BLaER1 treated with 17β-estradiol and CSF1 and Interleukin-3, amounts not matched to agents 10 nM and 100 nM (cell line): ENCODE results near the gene HSPG2.

ENCODE experiments used
- H3K27ac ChIP-seq, 11 experiments: shearing (Covaris generic); formaldehyde crosslinking; 2 replicates each; pipeline ENCODE4 v1.8.1; 2022
- H3K27me3 ChIP-seq, 11 experiments: shearing (Covaris generic); formaldehyde crosslinking; 2 replicates each; pipeline ENCODE4 v1.8.1; 2022
- H3K36me3 ChIP-seq, 11 experiments: shearing (Covaris generic); formaldehyde crosslinking; 2 replicates each; pipeline ENCODE4 v1.8.1; 2022
- H3K4me1 ChIP-seq, 10 experiments: shearing (Covaris generic); formaldehyde crosslinking; 2 replicates each; pipeline ENCODE4 v1.8.1; 2022
- H3K4me2 ChIP-seq, 11 experiments: shearing (Covaris generic); formaldehyde crosslinking; 2 replicates each; pipeline ENCODE4 v1.8.1; 2022
- H3K4me3 ChIP-seq, 10 experiments: shearing (Covaris generic); formaldehyde crosslinking; 2 replicates each; pipeline ENCODE4 v1.8.1; 2022
- H3K9ac ChIP-seq, 11 experiments: shearing (Covaris generic); formaldehyde crosslinking; 2 replicates each; pipeline ENCODE4 v1.8.1; 2022
- H3K9me3 ChIP-seq, 11 experiments: shearing (Covaris generic); formaldehyde crosslinking; replicated peaks in 1 of 11; 2 replicates each; pipeline ENCODE4 v1.8.1; 2022
- H4K20me1 ChIP-seq, 11 experiments: shearing (Covaris generic); formaldehyde crosslinking; 2 replicates each; pipeline ENCODE4 v1.8.1; 2022
- Cebpa-rat ChIP-seq, 11 experiments: shearing (Covaris generic); IDR thresholded peaks; 2 replicates each; pipeline ENCODE4 v1.8.1; 2022

The HSPG2 gene

DNA sequence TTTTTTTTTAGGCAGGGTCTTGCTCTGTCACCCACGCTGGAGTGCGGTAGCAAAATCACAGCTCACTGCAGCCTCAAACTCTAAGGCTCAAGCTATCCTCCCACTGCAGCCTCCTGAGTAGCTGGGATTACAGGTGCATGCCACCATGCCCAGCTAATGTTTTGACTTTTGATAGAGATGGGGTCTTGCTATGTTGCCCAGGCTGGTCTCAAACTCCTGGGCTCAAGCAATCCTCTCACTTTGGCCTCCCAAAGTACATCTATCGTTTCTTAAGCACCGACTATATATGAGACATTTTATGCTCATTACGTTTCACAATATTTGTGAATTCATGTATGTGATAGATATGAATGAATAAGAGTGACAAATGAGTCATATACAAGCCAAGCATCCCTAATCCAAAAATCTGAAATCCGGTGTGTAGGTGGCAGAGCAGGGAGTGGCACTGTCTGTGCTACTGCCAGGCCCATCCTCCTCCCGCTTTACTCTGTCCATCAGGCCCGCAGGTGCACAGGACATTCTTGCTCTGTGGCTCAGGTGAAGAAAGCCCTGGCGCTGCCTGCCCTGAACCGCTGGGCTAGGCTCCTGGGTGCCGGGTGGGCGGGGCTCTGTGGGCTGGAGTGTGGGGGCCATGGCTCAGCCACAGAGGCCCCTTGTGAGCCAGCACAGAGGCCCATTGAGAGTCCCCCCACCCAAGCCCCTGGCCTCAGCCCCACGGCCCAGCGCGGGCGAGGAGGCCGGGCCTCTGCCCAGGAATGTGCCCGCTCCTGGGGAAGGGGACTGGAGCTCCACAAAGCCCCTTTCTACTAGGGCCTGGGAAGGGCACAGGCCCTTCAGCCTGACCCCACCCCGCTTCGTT lies 45.3 kb downstream of the HSPG2 start:
- no peak for TF ChIP-seq Cebpa-rat (IDR thresholded peaks at IDR 0.05)
- H3K9ac ChIP-seq: no peak overlapping the region
- H3K27ac ChIP-seq: no peak overlapping the region
- H3K4me1 ChIP-seq: peaks cover 4 to 37% (median 28%) of the 10 kb centered on the region in 10 experiments; a peak in 19 of 20 replicates
- H3K4me3 ChIP-seq: no peak overlapping the region
- no peak overlapping the region for H3K4me2 ChIP-seq
- H3K9me3 ChIP-seq: no peaks in the 10 kb centered on the region
- H3K36me3 ChIP-seq: peaks cover 0 to 92% (median 54%) of the 10 kb centered on the region in 11 experiments; a peak in 17 of 22 replicates
- H3K27me3 ChIP-seq: no peaks in the 10 kb centered on the region
- no peaks in the 10 kb centered on the region; a peak in 3 of 22 replicates for H4K20me1 ChIP-seq

DNA sequence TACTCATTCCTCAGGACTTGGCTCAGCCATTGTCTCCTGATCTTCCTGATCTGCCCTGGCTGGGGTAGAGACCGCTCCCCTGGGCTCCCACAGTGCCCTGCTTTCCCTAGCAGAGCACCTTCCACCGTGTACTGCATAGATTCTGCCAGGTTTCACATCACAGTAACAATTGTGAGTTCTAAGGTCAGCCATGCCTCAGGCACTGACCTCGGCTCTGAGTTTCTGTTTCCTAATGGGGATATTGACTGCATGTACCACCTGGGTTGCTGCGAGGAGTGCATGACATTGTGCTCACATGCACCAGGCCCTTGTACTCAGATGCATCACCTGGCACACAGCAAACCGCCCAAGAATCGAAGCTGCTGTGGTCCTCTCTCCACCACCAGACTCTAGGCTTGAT lies 46.0 kb downstream of the HSPG2 start:
- no peak for TF ChIP-seq Cebpa-rat (IDR thresholded peaks at IDR 0.05)
- Histone ChIP-seq H3K4me2 (no peak overlapping the region), H4K20me1 (no peaks in the 10 kb centered on the region; a peak in 3 of 22 replicates), H3K9ac (0 out of 22 replicates have a peak overlapping the region, but pooled peaks of 1 of the 11 experiments have one; percentile 5), H3K27me3 (no peaks in the 10 kb centered on the region), H3K9me3 (no peaks in the 10 kb centered on the region), H3K4me1 (peaks cover 0 to 29% (median 20%) of the 10 kb centered on the region in 10 experiments; a peak in 13 of 20 replicates), H3K36me3 (peaks cover 0 to 95% (median 60%) of the 10 kb centered on the region in 11 experiments; a peak in 18 of 22 replicates), H3K4me3 (no peak overlapping the region), H3K27ac (0 out of 22 replicates have a peak overlapping the region, but pooled peaks of 1 of the 11 experiments have one; percentile 15)

DNA sequence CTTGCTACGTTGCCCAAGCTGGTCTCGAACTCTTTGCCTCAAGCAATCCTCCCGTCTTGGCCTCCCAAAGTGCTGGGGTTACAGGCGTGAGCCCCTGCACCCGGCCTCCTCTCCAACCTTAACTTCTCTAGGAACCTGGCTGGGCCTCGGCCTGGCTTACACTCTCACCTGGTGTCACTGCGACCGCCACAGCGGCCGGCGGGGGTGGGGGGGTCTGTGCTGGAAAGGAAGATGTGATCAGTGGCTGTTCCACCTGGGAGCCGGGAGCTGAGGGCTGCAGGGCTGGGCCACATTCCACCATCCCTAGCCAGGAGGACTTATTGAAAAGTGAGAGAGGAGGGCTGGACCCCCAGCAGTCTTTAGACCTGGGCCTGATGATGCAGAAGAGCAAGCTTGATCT lies 48.6 kb downstream of the HSPG2 start:
- Histone ChIP-seq H3K36me3 (peaks cover 0 to 98% (median 71%) of the 10 kb centered on the region in 11 experiments; a peak in 18 of 22 replicates), H3K27ac (no peak overlapping the region), H3K4me1 (peaks cover 0 to 9% (median 0%) of the 10 kb centered on the region in 10 experiments; a peak in 7 of 20 replicates), H3K4me2 (no peak overlapping the region), H3K9ac (no peak overlapping the region), H3K27me3 (no peaks in the 10 kb centered on the region), H4K20me1 (no peaks in the 10 kb centered on the region; a peak in 2 of 22 replicates), H3K9me3 (no peaks in the 10 kb centered on the region), H3K4me3 (no peak overlapping the region)
- TF ChIP-seq Cebpa-rat (IDR thresholded peaks at IDR 0.05): no peak

GRCh38 chr1:21887796-21888195 lies 49.3 kb downstream of the HSPG2 start:
- TF ChIP-seq Cebpa-rat (IDR thresholded peaks at IDR 0.05): no peak
- H3K27ac ChIP-seq: no peak overlapping the region
- no peak overlapping the region for H3K4me3 ChIP-seq
- no peaks in the 10 kb centered on the region for H3K9me3 ChIP-seq
- no peaks in the 10 kb centered on the region; a peak in 1 of 22 replicates for H4K20me1 ChIP-seq
- H3K4me2 ChIP-seq: peak overlapping the region in 4 of 11 experiments; percentile 5 to 19 (median 11); a peak in 2 of 22 replicates
- H3K36me3 ChIP-seq: peaks cover 0 to 98% (median 69%) of the 10 kb centered on the region in 11 experiments; a peak in 18 of 22 replicates
- H3K4me1 ChIP-seq: peaks cover 0 to 9% (median 0%) of the 10 kb centered on the region in 10 experiments; a peak in 7 of 20 replicates
- H3K9ac ChIP-seq: peak overlapping the region in 2 of 11 experiments; percentile 18 to 23; a peak in 1 of 22 replicates
- no peaks in the 10 kb centered on the region for H3K27me3 ChIP-seq

DNA sequence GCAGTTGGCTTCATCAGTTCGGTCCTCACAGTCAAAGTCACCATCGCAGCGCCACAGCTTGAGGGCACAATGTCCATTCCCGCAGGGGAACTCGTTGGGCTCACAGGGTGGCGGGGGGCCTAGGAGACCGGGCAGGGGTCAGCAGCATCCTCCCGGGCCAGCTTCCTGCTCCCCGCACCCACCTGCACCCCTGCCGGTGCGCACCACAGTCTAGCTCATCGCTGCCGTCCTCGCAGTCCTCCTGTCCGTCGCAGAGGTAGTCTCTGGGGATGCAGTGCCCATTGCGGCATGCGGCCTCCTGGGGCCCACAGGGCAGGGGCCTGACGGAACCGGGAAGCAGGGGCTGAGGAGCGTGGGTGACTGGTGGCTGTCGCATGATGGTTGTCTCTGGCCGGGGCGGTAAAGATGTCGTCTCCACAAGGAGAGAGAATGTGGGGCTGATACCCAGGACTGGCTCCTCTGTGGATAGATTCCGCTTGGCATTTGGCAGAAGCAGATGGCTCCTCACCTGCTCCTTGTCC lies 49.8 kb downstream of the HSPG2 start:
- Histone ChIP-seq H3K9ac (no peak overlapping the region), H3K9me3 (no peaks in the 10 kb centered on the region), H4K20me1 (no peaks in the 10 kb centered on the region; a peak in 1 of 22 replicates), H3K4me1 (peaks cover 0 to 9% (median 0%) of the 10 kb centered on the region in 10 experiments; a peak in 7 of 20 replicates), H3K36me3 (peaks cover 0 to 98% (median 65%) of the 10 kb centered on the region in 11 experiments; a peak in 18 of 22 replicates), H3K27ac (no peak overlapping the region), H3K27me3 (no peaks in the 10 kb centered on the region), H3K4me3 (no peak overlapping the region), H3K4me2 (no peak overlapping the region)
- TF ChIP-seq Cebpa-rat (IDR thresholded peaks at IDR 0.05): no peak

DNA sequence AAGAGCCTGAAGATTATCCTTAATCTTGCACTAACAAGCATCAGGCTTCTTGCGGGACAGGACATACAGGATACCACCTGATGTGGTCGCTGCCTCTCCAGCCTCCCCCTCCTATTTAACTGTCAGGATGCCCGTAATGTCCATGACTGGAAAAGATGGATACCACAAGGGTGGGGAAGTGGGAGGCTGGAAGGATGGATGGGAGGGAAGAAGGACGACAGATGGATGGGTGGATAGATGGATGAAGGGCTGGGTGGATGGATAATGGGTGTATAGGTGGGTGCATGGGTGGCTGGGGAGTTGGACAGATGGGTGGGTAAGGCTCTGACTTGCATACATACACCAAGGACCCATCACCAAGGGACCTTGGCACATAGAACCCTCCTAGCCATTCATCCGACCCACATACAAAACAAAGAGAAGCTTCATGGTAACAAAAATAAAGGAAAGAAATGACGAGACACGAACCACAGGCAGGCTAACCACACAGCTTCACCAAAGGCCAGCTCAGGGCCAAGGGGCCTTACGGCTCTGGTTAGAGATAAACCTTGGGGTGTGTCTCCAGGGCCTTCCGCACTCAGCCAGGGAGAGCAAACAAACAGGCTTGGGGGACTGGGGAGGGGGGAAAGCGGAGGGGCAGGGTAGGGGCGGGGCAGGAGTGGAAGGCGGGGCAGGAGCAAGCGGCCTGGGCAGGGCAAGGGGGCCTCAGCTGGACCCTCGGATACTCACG lies 50.5 kb downstream of the HSPG2 start:
- peaks cover 0 to 98% (median 71%) of the 10 kb centered on the region in 11 experiments; a peak in 18 of 22 replicates for H3K36me3 ChIP-seq
- no peaks in the 10 kb centered on the region for H3K27me3 ChIP-seq
- no peak overlapping the region for H3K4me2 ChIP-seq
- H4K20me1 ChIP-seq: no peaks in the 10 kb centered on the region; a peak in 1 of 22 replicates
- no peaks in the 10 kb centered on the region for H3K9me3 ChIP-seq
- no peak for TF ChIP-seq Cebpa-rat (IDR thresholded peaks at IDR 0.05)
- no peak overlapping the region for H3K4me3 ChIP-seq
- no peak overlapping the region for H3K27ac ChIP-seq
- peaks cover 0 to 9% (median 0%) of the 10 kb centered on the region in 10 experiments; a peak in 7 of 20 replicates for H3K4me1 ChIP-seq
- no peak overlapping the region for H3K9ac ChIP-seq

DNA sequence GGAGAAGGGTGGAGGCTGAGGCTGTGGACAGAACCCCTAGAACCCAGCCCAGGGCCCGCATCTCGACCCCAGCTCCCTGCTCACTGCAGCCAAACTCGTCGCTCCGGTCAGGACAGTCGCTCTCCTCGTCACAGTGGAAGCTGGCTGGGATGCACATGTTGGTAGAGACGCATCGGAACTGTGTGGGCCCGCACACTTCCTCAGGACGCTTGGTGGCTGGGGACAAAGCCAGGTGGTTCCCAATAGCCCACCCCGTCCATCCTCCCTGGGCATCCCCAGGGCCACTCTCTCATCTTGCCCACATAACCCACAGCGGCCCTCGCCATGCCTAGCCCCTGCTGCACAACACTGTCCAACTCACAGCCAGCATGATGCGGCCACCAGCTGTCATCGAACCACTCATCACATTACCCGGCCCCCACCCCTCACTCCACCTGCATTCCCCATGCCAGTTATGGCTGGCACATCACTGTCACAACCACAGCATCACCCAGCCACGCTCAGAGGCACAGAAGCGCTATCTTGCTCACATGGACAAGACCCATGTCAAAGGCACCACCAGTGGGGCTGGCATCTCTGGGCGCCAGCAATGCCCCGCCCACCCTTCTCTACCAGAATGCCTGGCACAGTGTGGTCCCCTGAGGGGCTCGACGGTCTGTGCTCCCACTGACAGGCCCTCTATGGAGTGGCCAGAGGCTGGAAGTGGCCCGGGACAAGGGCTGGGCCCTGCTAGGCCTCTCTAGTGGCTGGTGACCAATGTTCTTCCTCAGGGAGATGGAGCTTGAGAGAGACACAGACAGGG lies 51.7 kb downstream of the HSPG2 start:
- no peaks in the 10 kb centered on the region for H3K27me3 ChIP-seq
- no peak overlapping the region for H3K4me2 ChIP-seq
- peaks cover 1 to 98% (median 72%) of the 10 kb centered on the region in 11 experiments; a peak in 21 of 22 replicates for H3K36me3 ChIP-seq
- peaks cover 0 to 9% (median 0%) of the 10 kb centered on the region in 10 experiments; a peak in 7 of 20 replicates for H3K4me1 ChIP-seq
- no peak overlapping the region; a peak in 1 of 22 replicates for H3K9ac ChIP-seq
- peaks cover 0 to 4% (median 0%) of the 10 kb centered on the region in 11 experiments; a peak in 2 of 22 replicates for H4K20me1 ChIP-seq
- H3K4me3 ChIP-seq: no peak overlapping the region
- H3K9me3 ChIP-seq: no peaks in the 10 kb centered on the region
- no peak overlapping the region for H3K27ac ChIP-seq
- TF ChIP-seq Cebpa-rat (IDR thresholded peaks at IDR 0.05): no peak
